ENCODE results near the gene GID4. TPM values are rescaled to one million over a fixed set of nuclear protein-coding genes. Genes with fewer than 3 reads are reported as not detected.

GID4 gene
- total RNA-seq, 2 experiments from 2014 or later: 3.4 to 3.7 TPM

GRCh38 chr17:17998934-17999333 lies 40.3 kb upstream of the GID4 start:
- H3K4me1 Mint-ChIP-seq (ENCODE audit: low read depth): no peaks in the 10 kb centered on the region
- DNase-seq (no peak), ATAC-seq (ENCODE audit: poor library complexity) (no peak)
- no peak overlapping the region for H3K27ac ChIP-seq (ENCODE audit: low read depth in 1 of 2, low read length in 2 of 2)
- H3K9me3 ChIP-seq (ENCODE audit: control insufficient read depth in 1 of 2, insufficient read depth in 1 of 2, low read length in 2 of 2): no peaks in the 10 kb centered on the region
- no peak overlapping the region for H3K27ac Mint-ChIP-seq
- no peaks in the 10 kb centered on the region for H3K4me1 ChIP-seq (ENCODE audit: insufficient read depth, low read length)
- intact Hi-C loops (cut with DNase I, micrococcal nuclease): no loop called here
- POLR2A ChIA-PET: no interaction called here
- H3K36me3 Mint-ChIP-seq (ENCODE audit: low read depth): no peaks in the 10 kb centered on the region
- no peak for TF ChIP-seq CTCF (IDR thresholded peaks at IDR 0.05)
- no peaks in the 10 kb centered on the region for H3K36me3 ChIP-seq (ENCODE audit: insufficient read depth, low read length)
- no peak overlapping the region for H3K4me3 ChIP-seq (ENCODE audit: low read length)
- H3K27me3 Mint-ChIP-seq: no peaks in the 10 kb centered on the region
- H3K9me3 Mint-ChIP-seq: no peaks in the 10 kb centered on the region
- no peaks in the 10 kb centered on the region for H3K27me3 ChIP-seq (ENCODE audit: control insufficient read depth in 1 of 2, insufficient read depth in 2 of 2, low read length in 2 of 2)
- no peak overlapping the region for H3K4me3 Mint-ChIP-seq
- CTCF ChIA-PET: no interaction called here

- Histone ChIP-seq H3K36me3 (ENCODE audit: insufficient read depth, low read length) (no peaks in the 10 kb centered on the region), H3K27me3 (ENCODE audit: control insufficient read depth in 1 of 2, insufficient read depth in 2 of 2, low read length in 2 of 2) (no peaks in the 10 kb centered on the region), H3K9me3 (ENCODE audit: control insufficient read depth in 1 of 2, insufficient read depth in 1 of 2, low read length in 2 of 2) (no peaks in the 10 kb centered on the region), H3K4me1 (ENCODE audit: insufficient read depth, low read length) (no peaks in the 10 kb centered on the region), H3K27ac (ENCODE audit: low read depth in 1 of 2, low read length in 2 of 2) (no peak overlapping the region), H3K4me3 (ENCODE audit: low read length) (no peak overlapping the region)
- no peak overlapping the region for H3K4me3 Mint-ChIP-seq
- ATAC-seq (ENCODE audit: poor library complexity): no peak
- TF ChIP-seq CTCF (IDR thresholded peaks at IDR 0.05): no peak
- ChIA-PET CTCF (no interaction called here), POLR2A (no interaction called here)
- no peaks in the 10 kb centered on the region for H3K9me3 Mint-ChIP-seq
- no peak overlapping the region for H3K27ac Mint-ChIP-seq
- H3K27me3 Mint-ChIP-seq: no peaks in the 10 kb centered on the region
- intact Hi-C loops (cut with DNase I, micrococcal nuclease): no loop called here
- H3K36me3 Mint-ChIP-seq (ENCODE audit: low read depth): no peaks in the 10 kb centered on the region
- no peak for DNase-seq
- no peaks in the 10 kb centered on the region for H3K4me1 Mint-ChIP-seq (ENCODE audit: low read depth)
Measured at GRCh38 chr17:17999364-18000029, 39.7 kb upstream of the GID4 start.

GRCh38 chr17:18000030-18000408 lies 39.2 kb upstream of the GID4 start:
- intact Hi-C loops (cut with DNase I, micrococcal nuclease): no loop called here
- Mint-ChIP-seq H3K4me3 (no peak overlapping the region), H3K27me3 (no peaks in the 10 kb centered on the region), H3K27ac (no peak overlapping the region), H3K9me3 (no peaks in the 10 kb centered on the region), H3K4me1 (ENCODE audit: low read depth) (no peaks in the 10 kb centered on the region), H3K36me3 (ENCODE audit: low read depth) (no peaks in the 10 kb centered on the region)
- no peak overlapping the region for H3K27ac ChIP-seq (ENCODE audit: low read depth in 1 of 2, low read length in 2 of 2)
- H3K36me3 ChIP-seq (ENCODE audit: insufficient read depth, low read length): no peaks in the 10 kb centered on the region
- ATAC-seq (ENCODE audit: poor library complexity) (no peak), DNase-seq (no peak)
- TF ChIP-seq CTCF (IDR thresholded peaks at IDR 0.05): no peak
- CTCF ChIA-PET: no interaction called here
- POLR2A ChIA-PET: interaction anchor here (0.7 kb wide), 1 partner anchor 96 kb away, joined by 4 read pairs; no protein-coding TSS in a partner anchor
- no peak overlapping the region for H3K4me3 ChIP-seq (ENCODE audit: low read length)
- H3K9me3 ChIP-seq (ENCODE audit: control insufficient read depth in 1 of 2, insufficient read depth in 1 of 2, low read length in 2 of 2): no peaks in the 10 kb centered on the region
- H3K27me3 ChIP-seq (ENCODE audit: control insufficient read depth in 1 of 2, insufficient read depth in 2 of 2, low read length in 2 of 2): no peaks in the 10 kb centered on the region
- H3K4me1 ChIP-seq (ENCODE audit: insufficient read depth, low read length): no peaks in the 10 kb centered on the region

All from CD4-positive, alpha-beta T cell (primary cell).